DND-41 (cell line): ENCODE results near the gene ZSCAN5A.
"Not testable (repeated sequence)": the region's sequence is repeated elsewhere in the genome, so short reads cannot be mapped to it uniquely, and the experiment has no call there.

Experiments
- ATAC-seq: fragments of 200-7000 bp; cut with Tn5 transposase; 3 replicates; pipeline ENCODE4 v1.9.1; 2021; ENCODE audit warnings: low read depth; ENCODE audit not compliant: insufficient read depth
- DNase-seq: peaks from one replicate; pipeline ENCODE4 v3.0.0-alpha.2; 2020
- H2AFZ ChIP-seq: 2 replicates; pipeline ENCODE4 v1.6.0; 2012; ENCODE audit warnings: low read depth, low read length
- H3K27ac ChIP-seq: 2 replicates; pipeline ENCODE4 v1.5.1; 2012; ENCODE audit warnings: low read length, inconsistent platforms
- H3K27me3 ChIP-seq: fragments of 200-600 bp; sonication (generic); 2 replicates; pipeline ENCODE4 v1.6.0; 2012; ENCODE audit warnings: low read length, mild to moderate bottlenecking, inconsistent platforms; ENCODE audit not compliant: insufficient read depth, poor library complexity
- H3K36me3 ChIP-seq: 2 replicates; pipeline ENCODE4 v1.5.1; 2012; ENCODE audit warnings: low read length, inconsistent platforms; ENCODE audit not compliant: insufficient read depth
- H3K4me1 ChIP-seq: 2 replicates; pipeline ENCODE4 v1.5.1; 2012; ENCODE audit warnings: mild to moderate bottlenecking, low read length; ENCODE audit not compliant: insufficient read depth
- H3K4me2 ChIP-seq: 2 replicates; pipeline ENCODE4 v1.6.0; 2012; ENCODE audit warnings: mild to moderate bottlenecking, moderate library complexity, low read length, inconsistent platforms; ENCODE audit not compliant: insufficient read depth
- H3K4me3 ChIP-seq, 2 experiments: fragments of 200-600 bp in 1 of 2; shearing (Covaris generic) in 1 of 2; 2 replicates each; pipeline ENCODE4 v1.5.1; 2012 to 2016; ENCODE audit warnings: inconsistent platforms in 2 of 2, low read length in 2 of 2, mild to moderate bottlenecking in 2 of 2, low read depth in 1 of 2, moderate library complexity in 1 of 2
- H3K79me2 ChIP-seq: 2 replicates; pipeline ENCODE4 v1.6.0; 2012; ENCODE audit warnings: low read length, inconsistent platforms; ENCODE audit not compliant: insufficient read depth
- H3K9ac ChIP-seq: 2 replicates; pipeline ENCODE4 v1.6.0; 2012; ENCODE audit warnings: low read depth, mild to moderate bottlenecking, inconsistent platforms, low read length, moderate library complexity
- H3K9me3 ChIP-seq: 2 replicates; pipeline ENCODE4 v1.5.1; 2012; ENCODE audit warnings: low read length, moderate library complexity, mild to moderate bottlenecking, inconsistent platforms; ENCODE audit not compliant: insufficient read depth, severe bottlenecking
- H4K20me1 ChIP-seq: 2 replicates; pipeline ENCODE4 v1.6.0; 2012; ENCODE audit warnings: low read length; ENCODE audit not compliant: insufficient read depth
- EZH2 ChIP-seq: IDR thresholded peaks from 3 replicates; pipeline ENCODE4 v1.6.1; 2012; ENCODE audit warnings: borderline replicate concordance, low read depth, mild to moderate bottlenecking, moderate library complexity, low read length, inconsistent platforms; ENCODE audit not compliant: severe bottlenecking
- TF ChIP-seq, protein P1 (sequence below): IDR thresholded peaks from 2 replicates; pipeline ENCODE4 v1.5.1; 2012; ENCODE audit warnings: borderline replicate concordance, low read length, moderate library complexity, mild to moderate bottlenecking; ENCODE audit not compliant: poor library complexity, severe bottlenecking; ENCODE audit errors: extremely low read depth

ZSCAN5A gene

DNA sequence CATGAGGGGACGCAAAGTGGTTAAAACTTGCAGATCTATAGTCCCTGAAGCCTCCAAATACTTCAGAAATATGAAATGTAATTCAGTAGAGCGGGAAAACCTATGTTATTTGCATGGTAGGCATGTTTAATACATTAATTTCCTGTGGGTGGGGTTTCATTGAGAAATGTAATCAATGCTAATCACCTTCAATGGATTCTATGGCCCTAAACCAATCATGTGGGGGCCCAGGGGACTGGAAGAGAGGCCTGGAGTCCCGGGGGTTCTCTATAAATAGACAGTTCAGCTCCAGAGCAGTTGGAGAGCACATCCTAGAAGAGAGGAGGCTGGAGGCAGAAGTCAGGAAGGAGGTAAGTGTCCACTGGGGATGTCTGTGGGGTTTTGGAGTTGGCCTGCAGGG, 112.7 kb downstream of the ZSCAN5A start, which contains the start of gene ZSCAN5C:
Gene ZSCAN5C (plus strand): TSS at position 301 of the 400 bp plus-strand sequence. CDS start 3,641 bp downstream, outside the sequence.
- H3K27ac ChIP-seq, result no peak within 1 kb of the TSS
- H3K4me2 ChIP-seq, result no peak within 1 kb of the TSS
- no peaks in the 10 kb centered on the region for H3K4me1 ChIP-seq
- TF ChIP-seq EZH2, result no peak
- TF ChIP-seq, protein P1, sequence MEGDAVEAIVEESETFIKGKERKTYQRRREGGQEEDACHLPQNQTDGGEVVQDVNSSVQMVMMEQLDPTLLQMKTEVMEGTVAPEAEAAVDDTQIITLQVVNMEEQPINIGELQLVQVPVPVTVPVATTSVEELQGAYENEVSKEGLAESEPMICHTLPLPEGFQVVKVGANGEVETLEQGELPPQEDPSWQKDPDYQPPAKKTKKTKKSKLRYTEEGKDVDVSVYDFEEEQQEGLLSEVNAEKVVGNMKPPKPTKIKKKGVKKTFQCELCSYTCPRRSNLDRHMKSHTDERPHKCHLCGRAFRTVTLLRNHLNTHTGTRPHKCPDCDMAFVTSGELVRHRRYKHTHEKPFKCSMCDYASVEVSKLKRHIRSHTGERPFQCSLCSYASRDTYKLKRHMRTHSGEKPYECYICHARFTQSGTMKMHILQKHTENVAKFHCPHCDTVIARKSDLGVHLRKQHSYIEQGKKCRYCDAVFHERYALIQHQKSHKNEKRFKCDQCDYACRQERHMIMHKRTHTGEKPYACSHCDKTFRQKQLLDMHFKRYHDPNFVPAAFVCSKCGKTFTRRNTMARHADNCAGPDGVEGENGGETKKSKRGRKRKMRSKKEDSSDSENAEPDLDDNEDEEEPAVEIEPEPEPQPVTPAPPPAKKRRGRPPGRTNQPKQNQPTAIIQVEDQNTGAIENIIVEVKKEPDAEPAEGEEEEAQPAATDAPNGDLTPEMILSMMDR, result no peak
- H3K36me3 ChIP-seq, result no peaks in the 10 kb centered on the region
- H3K4me3 ChIP-seq, result no peak within 1 kb of the TSS
- H4K20me1 ChIP-seq, result no peaks in the 10 kb centered on the region
- no peaks in the 10 kb centered on the region for H3K27me3 ChIP-seq
- H2AFZ ChIP-seq, result no peak within 1 kb of the TSS
- DNase-seq, result no peak
- H3K9ac ChIP-seq, result no peak within 1 kb of the TSS
- ATAC-seq, result no peak
- no peaks in the 10 kb centered on the region for H3K9me3 ChIP-seq
- H3K79me2 ChIP-seq, result no peaks in the 10 kb centered on the region

GRCh38 chr19:56199687-56200086, 115.0 kb downstream of the ZSCAN5A start:
- Histone ChIP-seq H4K20me1 (no peaks in the 10 kb centered on the region), H3K4me2 (no peak overlapping the region), H3K27me3 (no peaks in the 10 kb centered on the region), H3K4me1 (no peaks in the 10 kb centered on the region), H3K9ac (no peak overlapping the region), H3K27ac (no peak overlapping the region), H3K9me3 (no peaks in the 10 kb centered on the region), H3K79me2 (no peaks in the 10 kb centered on the region), H3K4me3 (no peak overlapping the region), H2AFZ (no peak overlapping the region), H3K36me3 (no peaks in the 10 kb centered on the region)
- no peak for TF ChIP-seq EZH2
- TF ChIP-seq, protein P1, result no peak
- ATAC-seq, result no peak
- DNase-seq, result no peak

- H2AFZ ChIP-seq, H3K36me3 ChIP-seq, H3K79me2 ChIP-seq, H3K27ac ChIP-seq, H3K4me1 ChIP-seq, H3K27me3 ChIP-seq, H4K20me1 ChIP-seq, DNase-seq, H3K4me3 ChIP-seq, ATAC-seq, H3K4me2 ChIP-seq, H3K9ac ChIP-seq, H3K9me3 ChIP-seq: not testable (repeated sequence)
Observed at GRCh38 chr19:56197646-56198045, 117.0 kb downstream of the ZSCAN5A start, which contains the start of gene ZSCAN5B. Gene ZSCAN5B, minus strand, starts transcription at chr19:56197783. Its CDS starts 4,731 bp downstream, at chr19:56193052.

DNA sequence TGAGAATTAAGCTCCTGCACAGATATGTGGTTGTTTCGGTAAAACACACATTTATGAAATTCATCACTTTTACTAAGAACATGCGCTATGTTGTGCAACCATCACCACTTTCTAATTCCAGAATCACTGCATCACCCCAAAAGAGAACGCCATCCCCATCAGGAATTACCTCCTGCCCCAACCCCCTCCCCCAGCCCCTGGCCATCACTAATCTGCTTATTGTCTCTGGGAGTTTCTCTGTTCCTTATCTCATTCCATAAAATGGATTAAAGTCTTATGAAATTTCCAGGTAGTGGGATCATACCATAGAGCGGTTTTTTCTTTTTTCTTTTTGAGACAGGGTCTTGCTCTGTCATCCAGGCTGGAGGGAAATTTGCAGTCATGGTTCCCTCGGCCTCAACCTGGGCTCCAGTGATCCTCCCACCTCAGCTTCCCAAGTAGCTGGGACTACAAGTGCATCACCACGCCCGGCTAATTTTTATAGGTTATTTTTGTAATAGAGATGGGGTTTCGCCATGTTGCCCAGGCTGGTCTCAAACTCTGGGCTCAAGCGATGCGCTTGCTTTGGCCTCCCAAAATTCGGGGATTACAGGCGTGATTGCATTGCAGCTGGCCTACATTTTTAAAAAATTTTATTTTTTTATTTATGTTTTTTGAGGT, 120.5 kb downstream of the ZSCAN5A start:
- Histone ChIP-seq H3K36me3 (no peaks in the 10 kb centered on the region), H4K20me1 (no peaks in the 10 kb centered on the region), H3K79me2 (no peaks in the 10 kb centered on the region), H3K9ac (no peak overlapping the region), H3K27me3 (no peaks in the 10 kb centered on the region), H2AFZ (no peak overlapping the region), H3K9me3 (no peaks in the 10 kb centered on the region), H3K4me1 (no peaks in the 10 kb centered on the region), H3K4me2 (no peak overlapping the region), H3K27ac (no peak overlapping the region), H3K4me3 (no peak overlapping the region)
- DNase-seq (no peak), ATAC-seq (no peak)
- TF ChIP-seq EZH2, result no peak
- TF ChIP-seq, protein P1, result no peak
